SKM-1 treated with dmso at 0.1 percent for 144 hours (cell line): ENCODE data around the gene ZC3H7A.

Source experiments
- DNase-seq: peaks from one replicate; lab custom pipeline; 2025; ENCODE audit not compliant: unreplicated experiment; lab: John Stamatoyannopoulos, UW

Gene ZC3H7A

GRCh38 chr16:11708421-11708820 is 88.6 kb downstream of the ZC3H7A start:
- DNase-seq = no peak

DNA sequence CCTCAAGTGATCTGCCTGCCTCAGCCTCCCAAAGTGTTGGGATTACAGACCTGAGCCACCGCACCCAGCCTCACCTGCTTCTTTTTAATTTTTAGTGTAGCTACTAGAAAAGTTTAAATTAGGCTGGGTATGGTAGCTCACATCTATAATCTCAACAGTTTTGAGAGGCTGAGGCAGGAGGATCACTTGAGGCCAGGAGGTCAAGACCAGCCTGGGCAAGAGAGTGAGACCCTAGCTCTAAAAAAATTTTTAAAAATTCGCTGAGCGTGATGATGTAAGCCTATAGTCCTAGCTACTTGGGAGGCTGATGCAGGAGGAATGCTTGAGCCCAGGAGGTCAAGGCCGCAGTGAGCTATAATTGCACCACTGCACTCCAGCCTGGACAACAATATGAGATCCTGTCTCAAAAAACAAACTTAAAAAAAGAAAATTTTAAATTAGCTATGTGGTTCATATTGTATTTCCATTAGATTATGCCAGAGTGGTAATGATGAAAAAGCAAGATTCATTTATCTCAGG is 89.3 kb downstream of the ZC3H7A start:
- DNase-seq = no peak

- no peak for DNase-seq
Measured at GRCh38 chr16:11706180-11706742, 90.8 kb downstream of the ZC3H7A start.

GRCh38 chr16:11705311-11706025 is 91.6 kb downstream of the ZC3H7A start:
- no peak for DNase-seq
